MG63 (cell line): ENCODE data around the gene SANBR. TPM values are rescaled to one million over a fixed set of nuclear protein-coding genes. Genes with fewer than 3 reads are reported as not detected.

Experiments
- DNase-seq: peaks from one replicate; pipeline ENCODE4 v3.0.0-alpha.2; 2020
- H3K27me3 ChIP-seq: fragments of 250-450 bp; sonication (Bioruptor Pico); 2 replicates; pipeline ENCODE4 v1.5.1; 2020; ENCODE audit warnings: mild to moderate bottlenecking, moderate library complexity
- H3K36me3 ChIP-seq: fragments of 250-450 bp; sonication (Bioruptor Pico); 2 replicates; pipeline ENCODE4 v1.5.1; 2020; ENCODE audit warnings: mild to moderate bottlenecking, moderate library complexity
- H3K4me3 ChIP-seq: fragments of 250-450 bp; sonication (Bioruptor Pico); 2 replicates; pipeline ENCODE4 v1.5.1; 2020; ENCODE audit warnings: mild to moderate bottlenecking, moderate library complexity
- H3K9me3 ChIP-seq: fragments of 250-450 bp; sonication (Bioruptor Pico); 2 replicates; pipeline ENCODE4 v1.5.1; 2020; ENCODE audit warnings: mild to moderate bottlenecking, moderate library complexity
- total RNA-seq: library from RNA; depleted of rRNA; stranded (reverse); fragments of >200 nt; shearing (Covaris generic); gene quantifications from 2 replicates; pipeline ENCODE4 v1.2.3, GENCODE V29; 2014; ENCODE audit warnings: low replicate concordance; rRNA removed

SANBR gene
- total RNA-seq, 1 experiment from 2014 or later = 6.6 TPM

- H3K4me3 ChIP-seq = no peak overlapping the region
- no peak for DNase-seq
- H3K27me3 ChIP-seq = no peaks in the 10 kb centered on the region
- H3K36me3 ChIP-seq = peaks cover 18% of the 10 kb centered on the region
- no peaks in the 10 kb centered on the region for H3K9me3 ChIP-seq
These were observed 10.1 kb upstream of the SANBR start for GRCh38 chr2:61055557-61055956.

GRCh38 chr2:61057562-61057961 is 8.1 kb upstream of the SANBR start:
- Histone ChIP-seq H3K4me3 (no peak overlapping the region), H3K36me3 (peaks cover 7% of the 10 kb centered on the region), H3K9me3 (no peaks in the 10 kb centered on the region), H3K27me3 (no peaks in the 10 kb centered on the region)
- no peak for DNase-seq

DNA sequence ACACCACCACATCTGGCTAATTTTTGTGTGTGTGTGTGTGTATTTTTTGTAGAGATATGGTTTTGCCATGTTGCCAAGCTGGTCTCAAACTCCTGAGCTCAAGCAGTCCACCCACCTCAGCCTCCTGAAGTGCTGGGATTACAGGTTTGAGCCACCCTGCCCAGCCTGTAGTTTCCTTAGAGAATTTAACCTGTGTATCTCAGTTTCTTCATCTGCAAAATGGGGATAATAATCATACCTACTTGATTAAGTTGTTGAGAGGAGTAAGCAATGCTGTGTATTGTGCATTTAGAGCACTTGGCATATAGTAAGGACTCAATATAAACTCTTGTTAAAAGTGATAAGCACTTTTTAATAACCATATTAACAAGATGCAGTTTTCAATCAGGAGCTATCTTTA is 6.3 kb upstream of the SANBR start:
- no peak overlapping the region for H3K4me3 ChIP-seq
- H3K9me3 ChIP-seq = no peaks in the 10 kb centered on the region
- no peaks in the 10 kb centered on the region for H3K27me3 ChIP-seq
- peaks cover 4% of the 10 kb centered on the region; the same call in 1 of the 2 replicates for H3K36me3 ChIP-seq
- DNase-seq = no peak

DNA sequence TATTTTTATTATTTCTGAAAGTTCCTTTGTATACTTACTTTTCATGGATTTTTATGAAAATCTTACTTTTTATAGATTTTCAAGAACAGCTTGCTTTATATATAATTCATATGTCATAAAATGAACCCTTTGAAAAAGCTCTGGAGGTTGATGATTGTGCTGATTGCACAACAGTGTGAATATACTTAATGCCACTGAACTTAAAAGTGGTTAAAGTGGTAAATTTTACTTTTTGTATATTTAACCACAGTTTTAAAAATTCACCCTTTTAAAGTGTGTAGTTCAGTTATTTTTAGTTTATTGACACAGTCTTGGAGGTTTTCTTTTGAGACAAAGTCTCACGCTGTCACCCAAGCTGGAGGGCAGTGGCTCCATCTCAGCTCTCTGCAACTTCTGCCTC is 8.4 kb downstream of the SANBR start:
- DNase-seq = no peak
- H3K4me3 ChIP-seq = no peak overlapping the region
- no peaks in the 10 kb centered on the region for H3K27me3 ChIP-seq
- no peaks in the 10 kb centered on the region for H3K9me3 ChIP-seq
- peaks cover 38% of the 10 kb centered on the region for H3K36me3 ChIP-seq

- no peak for DNase-seq
- H3K27me3 ChIP-seq = no peaks in the 10 kb centered on the region
- H3K36me3 ChIP-seq = peaks cover 15% of the 10 kb centered on the region
- no peak overlapping the region for H3K4me3 ChIP-seq
- no peaks in the 10 kb centered on the region for H3K9me3 ChIP-seq
These were observed 20.2 kb downstream of the SANBR start for GRCh38 chr2:61085883-61086282.

DNA sequence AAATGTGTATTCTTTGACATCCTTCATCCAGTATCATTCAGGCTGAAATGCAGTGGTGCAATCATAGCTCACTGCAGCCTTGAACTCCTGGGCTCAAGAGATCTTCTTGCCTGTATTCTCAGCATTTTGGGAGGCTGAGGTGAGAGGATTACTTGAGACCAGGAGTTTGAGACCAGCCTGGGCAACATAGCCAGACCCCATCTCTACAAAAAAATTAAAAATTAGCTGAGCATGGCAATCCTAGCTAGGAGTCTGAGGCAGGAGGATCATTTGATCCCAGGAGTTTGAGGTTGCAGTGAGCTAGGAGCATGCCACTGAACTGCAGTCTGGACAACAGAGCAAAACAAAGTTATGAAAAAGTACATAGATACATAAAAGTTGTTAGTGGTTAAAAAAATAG is 24.1 kb downstream of the SANBR start:
- no peaks in the 10 kb centered on the region for H3K27me3 ChIP-seq
- H3K4me3 ChIP-seq = no peak overlapping the region
- peaks cover 11% of the 10 kb centered on the region; the same call in 1 of the 2 replicates for H3K36me3 ChIP-seq
- no peaks in the 10 kb centered on the region for H3K9me3 ChIP-seq
- DNase-seq = no peak

- Histone ChIP-seq H3K9me3 (no peaks in the 10 kb centered on the region), H3K27me3 (no peaks in the 10 kb centered on the region), H3K36me3 (peaks cover 11% of the 10 kb centered on the region; the same call in 1 of the 2 replicates), H3K4me3 (no peak overlapping the region)
- DNase-seq = no peak
These were observed 24.8 kb downstream of the SANBR start for GRCh38 chr2:61090386-61090921.

GRCh38 chr2:61091485-61091884 is 25.8 kb downstream of the SANBR start:
- no peaks in the 10 kb centered on the region for H3K27me3 ChIP-seq
- peaks cover 9% of the 10 kb centered on the region; the same call in 1 of the 2 replicates for H3K36me3 ChIP-seq
- H3K9me3 ChIP-seq = no peaks in the 10 kb centered on the region
- no peak overlapping the region for H3K4me3 ChIP-seq
- no peak for DNase-seq

GRCh38 chr2:61096438-61096837 is 30.8 kb downstream of the SANBR start:
- DNase-seq = no peak
- Histone ChIP-seq H3K27me3 (no peaks in the 10 kb centered on the region), H3K4me3 (no peak overlapping the region), H3K36me3 (no peaks in the 10 kb centered on the region; the same call in 1 of the 2 replicates), H3K9me3 (no peaks in the 10 kb centered on the region)

- no peak overlapping the region for H3K4me3 ChIP-seq
- no peak for DNase-seq
- H3K9me3 ChIP-seq = no peaks in the 10 kb centered on the region
- H3K36me3 ChIP-seq = peaks cover 4% of the 10 kb centered on the region
- no peaks in the 10 kb centered on the region for H3K27me3 ChIP-seq
These were observed 35.1 kb downstream of the SANBR start for GRCh38 chr2:61100801-61101200.

- no peaks in the 10 kb centered on the region for H3K27me3 ChIP-seq
- H3K9me3 ChIP-seq = no peaks in the 10 kb centered on the region
- no peak for DNase-seq
- H3K4me3 ChIP-seq = no peak overlapping the region
- H3K36me3 ChIP-seq = peaks cover 6% of the 10 kb centered on the region
These were observed 43.6 kb downstream of the SANBR start for GRCh38 chr2:61109291-61109690.

GRCh38 chr2:61111708-61112107 is 46.0 kb downstream of the SANBR start:
- Histone ChIP-seq H3K9me3 (no peaks in the 10 kb centered on the region), H3K36me3 (peaks cover 3% of the 10 kb centered on the region), H3K4me3 (no peak overlapping the region), H3K27me3 (no peaks in the 10 kb centered on the region)
- DNase-seq = no peak

- Histone ChIP-seq H3K36me3 (peaks cover 3% of the 10 kb centered on the region), H3K4me3 (no peak overlapping the region), H3K9me3 (no peaks in the 10 kb centered on the region), H3K27me3 (no peaks in the 10 kb centered on the region)
- DNase-seq = no peak
These were observed 48.5 kb downstream of the SANBR start for GRCh38 chr2:61114147-61114546.

Other genes starting within 250 kb of the SANBR start
- gene REL, start 184.3 kb upstream of the SANBR start, total RNA-seq = 0.74 and 3.1 TPM in 2 replicates
- gene PEX13, start 48.2 kb upstream of the SANBR start, total RNA-seq = 36.1 and 46.2 TPM in 2 replicates
- 2.4 and 9.4 TPM in 2 replicates for gene PUS10, start 47.6 kb upstream of the SANBR start, total RNA-seq
- gene C2orf74, start 96.3 kb downstream of the SANBR start, total RNA-seq = 27.7 and 59.8 TPM in 2 replicates